GM18858 (cell line): ENCODE results near the gene TOX3.

Experiments
- ATAC-seq: cut with Tn5 transposase; IDR thresholded peaks from one replicate; pipeline ENCODE4 v1.9.1; 2021; ENCODE audit not compliant: unreplicated experiment

TOX3 gene

GRCh38 chr16:52538511-52538910 lies 8.4 kb downstream of the TOX3 start:
- no peak for ATAC-seq

- no peak for ATAC-seq
Measured at GRCh38 chr16:52537516-52537915, 9.4 kb downstream of the TOX3 start.

GRCh38 chr16:52535076-52535475 lies 11.9 kb downstream of the TOX3 start:
- ATAC-seq = no peak

GRCh38 chr16:52533296-52533695 lies 13.6 kb downstream of the TOX3 start:
- ATAC-seq = no peak

- ATAC-seq = no peak
Measured at GRCh38 chr16:52532384-52532783, 14.6 kb downstream of the TOX3 start.

GRCh38 chr16:52529226-52529625 lies 17.7 kb downstream of the TOX3 start:
- no peak for ATAC-seq

GRCh38 chr16:52528393-52529065 lies 18.4 kb downstream of the TOX3 start:
- ATAC-seq = no peak

GRCh38 chr16:52526830-52527229 lies 20.1 kb downstream of the TOX3 start:
- ATAC-seq = no peak

GRCh38 chr16:52526116-52526828 lies 20.7 kb downstream of the TOX3 start:
- no peak for ATAC-seq

- ATAC-seq = no peak
Measured at GRCh38 chr16:52521570-52521969, 25.4 kb downstream of the TOX3 start.

GRCh38 chr16:52518884-52519283 lies 28.1 kb downstream of the TOX3 start:
- ATAC-seq = no peak

GRCh38 chr16:52515068-52515671 lies 31.8 kb downstream of the TOX3 start:
- ATAC-seq = no peak

GRCh38 chr16:52512297-52512987 lies 34.5 kb downstream of the TOX3 start:
- no peak for ATAC-seq

GRCh38 chr16:52501746-52502145 lies 45.2 kb downstream of the TOX3 start:
- no peak for ATAC-seq

GRCh38 chr16:52500963-52501362 lies 46.0 kb downstream of the TOX3 start:
- no peak for ATAC-seq

GRCh38 chr16:52499060-52499440 lies 47.9 kb downstream of the TOX3 start:
- no peak for ATAC-seq

- ATAC-seq = no peak
Measured at GRCh38 chr16:52498328-52499059, 48.4 kb downstream of the TOX3 start.

- no peak for ATAC-seq
Measured at GRCh38 chr16:52497067-52497816, 49.7 kb downstream of the TOX3 start.

- ATAC-seq = no peak
Measured at GRCh38 chr16:52496051-52496876, 50.7 kb downstream of the TOX3 start.
